HEK293 (cell line): ENCODE data around the gene NIPSNAP3A.

Experiments used
- CTCF ChIA-PET: fragments of 350-600 bp; formaldehyde crosslinking; extraction: SDS; loops from one replicate; lab custom pipeline; 2021; ENCODE audit warnings: antibody characterized with exemption; lab: Yijun Ruan, JAX
- POLR2A ChIA-PET: fragments of 300-600 bp; formaldehyde crosslinking; extraction: SDS; loops from one replicate; lab custom pipeline; 2020; ENCODE audit warnings: antibody characterized with exemption, inconsistent platforms; lab: Yijun Ruan, JAX
- H3K27ac ChIP-seq: fragments of 200-500 bp; sonication (Bioruptor generic); 2 replicates; pipeline ENCODE4 v1.5.1; 2014; ENCODE audit warnings: low read depth, low read length, control low read depth, inconsistent platforms; ENCODE audit errors: extremely low read depth
- H3K36me3 ChIP-seq, 2 experiments: fragments of 200-500 bp in 1 of 2; sonication (Bioruptor generic) in 1 of 2; 1 replicate in 1 of 2; 2 replicates in 1 of 2; pipeline ENCODE4 v1.5.1; 2014 to 2017; ENCODE audit warnings: inconsistent platforms in 2 of 2, low read length in 2 of 2; ENCODE audit not compliant: control insufficient read depth in 2 of 2, insufficient read depth in 1 of 2
- H3K4me1 ChIP-seq: fragments of 200-500 bp; sonication (Bioruptor generic); 2 replicates; pipeline ENCODE4 v1.5.1; 2014; ENCODE audit warnings: mild to moderate bottlenecking, low read length, inconsistent platforms; ENCODE audit not compliant: control insufficient read depth, insufficient read depth
- H3K4me3 ChIP-seq: 2 replicates; pipeline ENCODE4 v1.5.1; 2011; ENCODE audit warnings: low read depth, mild to moderate bottlenecking, control low read depth, low read length, moderate library complexity
- H3K9me3 ChIP-seq: fragments of 200-500 bp; sonication (Bioruptor generic); 2 replicates; pipeline ENCODE4 v1.5.1; 2014; ENCODE audit warnings: low read depth, low read length, inconsistent platforms; ENCODE audit not compliant: control insufficient read depth, insufficient read depth
- ELK4 ChIP-seq: IDR thresholded peaks from 2 replicates; pipeline ENCODE4 v1.6.1; 2011; ENCODE audit warnings: mild to moderate bottlenecking, low read depth, low read length, borderline replicate concordance
- PRDM6 ChIP-seq: fragments of 450-650 bp; formaldehyde crosslinking; IDR thresholded peaks from 2 replicates; pipeline ENCODE4 v1.5.1; 2017; ENCODE audit warnings: missing biosample characterization, missing genetic modification characterization
- ZFP69B ChIP-seq: fragments of 450-650 bp; formaldehyde crosslinking; IDR thresholded peaks from 2 replicates; pipeline ENCODE4 v1.5.1; 2016; ENCODE audit warnings: missing biosample characterization, missing genetic modification characterization
- ZNF146 ChIP-seq: fragments of 450-650 bp; formaldehyde crosslinking; IDR thresholded peaks from 2 replicates; pipeline ENCODE4 v1.5.1; 2016; ENCODE audit warnings: missing biosample characterization, missing genetic modification characterization
- ZNF157 ChIP-seq: fragments of 450-650 bp; formaldehyde crosslinking; IDR thresholded peaks from 2 replicates; pipeline ENCODE4 v1.5.1; 2016; ENCODE audit warnings: missing biosample characterization, missing genetic modification characterization
- ZNF16 ChIP-seq: fragments of 450-650 bp; formaldehyde crosslinking; IDR thresholded peaks from 2 replicates; pipeline ENCODE4 v1.5.1; 2016; ENCODE audit warnings: low read depth, missing biosample characterization, missing genetic modification characterization
- ZNF18 ChIP-seq: fragments of 450-650 bp; formaldehyde crosslinking; IDR thresholded peaks from 2 replicates; pipeline ENCODE4 v1.5.1; 2016; ENCODE audit warnings: missing biosample characterization, missing genetic modification characterization
- ZNF239 ChIP-seq: fragments of 450-650 bp; formaldehyde crosslinking; IDR thresholded peaks from 2 replicates; pipeline ENCODE4 v1.5.1; 2016; ENCODE audit warnings: missing biosample characterization, missing genetic modification characterization
- ZNF324 ChIP-seq: fragments of 450-650 bp; formaldehyde crosslinking; IDR thresholded peaks from 2 replicates; pipeline ENCODE4 v1.5.1; 2016; ENCODE audit warnings: missing biosample characterization, missing genetic modification characterization
- ZNF354C ChIP-seq: fragments of 450-650 bp; formaldehyde crosslinking; IDR thresholded peaks from 2 replicates; pipeline ENCODE4 v1.5.1; 2016; ENCODE audit warnings: missing biosample characterization, missing genetic modification characterization, low read depth, borderline replicate concordance
- ZNF560 ChIP-seq: fragments of 450-650 bp; formaldehyde crosslinking; IDR thresholded peaks from 2 replicates; pipeline ENCODE4 v1.5.1; 2017; ENCODE audit warnings: missing biosample characterization, missing genetic modification characterization, borderline replicate concordance
- ZNF580 ChIP-seq: fragments of 450-650 bp; formaldehyde crosslinking; IDR thresholded peaks from 2 replicates; pipeline ENCODE4 v1.5.1; 2016; ENCODE audit warnings: missing biosample characterization, missing genetic modification characterization
- ZNF624 ChIP-seq: fragments of 450-650 bp; formaldehyde crosslinking; IDR thresholded peaks from 2 replicates; pipeline ENCODE4 v1.5.1; 2017; ENCODE audit warnings: missing biosample characterization, missing genetic modification characterization
- ZNF629 ChIP-seq: fragments of 450-650 bp; formaldehyde crosslinking; IDR thresholded peaks from 2 replicates; pipeline ENCODE4 v1.5.1; 2017; ENCODE audit warnings: missing biosample characterization, missing genetic modification characterization
- ZNF692 ChIP-seq: fragments of 450-650 bp; formaldehyde crosslinking; IDR thresholded peaks from 2 replicates; pipeline ENCODE4 v1.5.1; 2016; ENCODE audit warnings: missing biosample characterization, missing genetic modification characterization
- ZNF830 ChIP-seq: fragments of 450-650 bp; IDR thresholded peaks from 2 replicates; pipeline ENCODE4 v1.5.0; 2018; ENCODE audit warnings: missing biosample characterization, missing genetic modification characterization, low read depth, mild to moderate bottlenecking, moderate library complexity
- ZSCAN30 ChIP-seq: fragments of 450-650 bp; IDR thresholded peaks from 2 replicates; pipeline ENCODE4 v1.5.1; 2018; ENCODE audit warnings: missing biosample characterization, mild to moderate bottlenecking, missing genetic modification characterization, moderate library complexity

NIPSNAP3A gene

GRCh38 chr9:104776797-104777196 lies 29.3 kb downstream of the NIPSNAP3A start:
- Histone ChIP-seq H3K36me3 (no peaks in the 10 kb centered on the region; a peak in 1 of 3 replicates), H3K27ac (no peak overlapping the region), H3K9me3 (no peaks in the 10 kb centered on the region), H3K4me3 (no peak overlapping the region), H3K4me1 (no peaks in the 10 kb centered on the region)
- POLR2A ChIA-PET: no interaction called here
- no peak for TF ChIP-seq ZNF324 (tag by site-specific recombination)
- no peak for TF ChIP-seq ZNF354C
- no peak for TF ChIP-seq ZNF146 (tag by site-specific recombination)
- TF ChIP-seq ZNF692: no peak
- CTCF ChIA-PET: no interaction called here

- ChIA-PET POLR2A (interaction anchor here (0.7 to 0.8 kb wide), 2 partner anchors 30 to 1820 kb away, joined by 3 read pairs; no protein-coding TSS in a partner anchor), CTCF (interaction anchor here (1.0 to 3.0 kb wide), 2 partner anchors 10 to 85 kb away, joined by 3 to 14 read pairs; no protein-coding TSS in a partner anchor)
- no peak overlapping the region for H3K4me3 ChIP-seq
- H3K9me3 ChIP-seq: no peaks in the 10 kb centered on the region
- TF ChIP-seq ZNF157 (tag by site-specific recombination) (no peak), ZNF560 (tag by site-specific recombination) (no peak), ZNF18 (tag by site-specific recombination) (no peak), ZNF629 (tag by site-specific recombination) (no peak), ZNF580 (no peak), ZNF624 (tag by site-specific recombination) (no peak), ZNF16 (tag by site-specific recombination) (no peak), ELK4 (no peak), ZNF239 (tag by site-specific recombination) (no peak), PRDM6 (tag by site-specific recombination) (no peak), ZSCAN30 (tag by site-specific recombination) (no peak), ZFP69B (no peak), ZNF830 (no peak)
- H3K27ac ChIP-seq: no peak overlapping the region
- H3K4me1 ChIP-seq: no peaks in the 10 kb centered on the region
- no peaks in the 10 kb centered on the region for H3K36me3 ChIP-seq
Measured at GRCh38 chr9:104778802-104779201, 31.3 kb downstream of the NIPSNAP3A start.
